ENCODE data around the gene TNS2.
"Not testable (repeated sequence)": the region's sequence is repeated elsewhere in the genome, so short reads cannot be mapped to it uniquely, and the experiment has no call there.

Gene TNS2

GRCh38 chr12:53049571-53050318, at the start of gene TNS2:
TNS2 (plus strand) TSS chr12:53050065; CDS start chr12:53050186, 121 bp downstream.
- DNase-seq = no peak

GRCh38 chr12:53004178-53004577, 45.7 kb upstream of the TNS2 start:
- no peak for DNase-seq

- no peak for DNase-seq
These were observed 45.3 kb upstream of the TNS2 start for GRCh38 chr12:53004582-53004981.

- DNase-seq = no peak
These were observed 44.5 kb upstream of the TNS2 start for GRCh38 chr12:53005215-53005985.

GRCh38 chr12:53005986-53006809, 43.7 kb upstream of the TNS2 start, which contains the start of gene EIF4B:
EIF4B (plus strand) TSS chr12:53006456; CDS start chr12:53006484, 28 bp downstream.
- peak; percentile 100 for DNase-seq

- DNase-seq = peak; percentile 76
These were observed 43.0 kb upstream of the TNS2 start for GRCh38 chr12:53006810-53007309.

- no peak for DNase-seq
These were observed 42.5 kb upstream of the TNS2 start for GRCh38 chr12:53007343-53007742.

- not testable (repeated sequence) for DNase-seq
These were observed 41.1 kb upstream of the TNS2 start for GRCh38 chr12:53008760-53009159.

- DNase-seq = no peak
These were observed 38.9 kb upstream of the TNS2 start for GRCh38 chr12:53010955-53011354.

GRCh38 chr12:53011889-53012288, 38.0 kb upstream of the TNS2 start:
- no peak for DNase-seq

GRCh38 chr12:53012928-53013327, 36.9 kb upstream of the TNS2 start:
- no peak for DNase-seq

GRCh38 chr12:53014709-53015108, 35.2 kb upstream of the TNS2 start:
- no peak for DNase-seq

GRCh38 chr12:53025250-53025649, 24.6 kb upstream of the TNS2 start:
- DNase-seq = no peak

- not testable (repeated sequence) for DNase-seq
These were observed 22.9 kb upstream of the TNS2 start for GRCh38 chr12:53027014-53027413.

- no peak for DNase-seq
These were observed 18.2 kb upstream of the TNS2 start for GRCh38 chr12:53031616-53032015.

GRCh38 chr12:53033832-53034231, 16.0 kb upstream of the TNS2 start:
- DNase-seq = not testable (repeated sequence)

GRCh38 chr12:53034459-53034858, 15.4 kb upstream of the TNS2 start:
- DNase-seq = no peak

GRCh38 chr12:53036802-53037201, 13.1 kb upstream of the TNS2 start:
- DNase-seq = no peak

- DNase-seq = no peak
These were observed 10.0 kb upstream of the TNS2 start for GRCh38 chr12:53039851-53040250.

GRCh38 chr12:53042607-53043454, 7.0 kb upstream of the TNS2 start:
- DNase-seq = no peak

GRCh38 chr12:53044052-53044581, 5.7 kb upstream of the TNS2 start:
- no peak for DNase-seq
